Measurements from ENCODE around the gene TNRC6B.

Gene TNRC6B

GRCh38 chr22:40244586-40244985, 66.9 kb downstream of the TNRC6B start:
- DNase-seq = no peak

GRCh38 chr22:40247976-40248375, 70.3 kb downstream of the TNRC6B start:
- no peak for DNase-seq

DNA sequence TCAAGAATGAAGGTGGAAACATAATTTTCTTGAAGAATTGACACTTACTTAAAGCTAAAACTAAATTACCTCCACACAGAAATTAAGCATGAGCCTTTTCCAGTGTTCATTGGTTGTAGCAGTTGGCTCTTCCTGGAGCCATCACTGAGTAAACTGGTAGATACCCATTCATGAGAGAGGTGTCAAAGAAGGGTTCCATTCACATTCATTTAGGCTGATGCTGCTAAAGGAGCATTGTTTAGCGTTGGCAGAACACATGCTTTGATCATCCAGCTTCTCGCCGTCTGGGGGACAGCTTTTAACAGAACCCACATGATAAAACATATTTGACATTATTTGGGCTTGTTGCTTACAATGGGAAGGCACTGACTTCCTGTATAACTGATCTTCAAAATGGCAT, 71.6 kb downstream of the TNRC6B start:
- no peak for DNase-seq

GRCh38 chr22:40250608-40251007, 72.9 kb downstream of the TNRC6B start:
- DNase-seq = no peak

DNA sequence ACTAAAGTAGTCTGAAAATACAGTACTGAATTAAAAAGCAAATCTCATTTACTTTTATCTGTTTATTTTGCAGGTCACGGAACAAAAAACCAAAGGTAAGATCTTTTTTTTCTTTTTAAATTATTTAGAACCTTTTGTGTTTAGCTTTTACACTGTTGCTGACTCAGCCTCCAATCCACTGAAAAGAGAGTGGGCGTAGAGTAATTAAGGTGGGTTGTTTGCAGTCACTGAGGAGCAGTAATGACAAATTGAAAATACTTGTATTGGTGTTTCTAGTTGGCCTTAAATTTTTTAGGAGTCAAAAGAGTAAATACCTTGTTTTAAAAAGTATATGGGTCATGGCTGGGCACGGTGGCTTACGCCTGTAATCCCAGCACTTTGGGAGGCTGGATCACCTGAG, 73.4 kb downstream of the TNRC6B start:
- DNase-seq = no peak

- no peak for DNase-seq
Observed at GRCh38 chr22:40252146-40252545, 74.4 kb downstream of the TNRC6B start.

DNA sequence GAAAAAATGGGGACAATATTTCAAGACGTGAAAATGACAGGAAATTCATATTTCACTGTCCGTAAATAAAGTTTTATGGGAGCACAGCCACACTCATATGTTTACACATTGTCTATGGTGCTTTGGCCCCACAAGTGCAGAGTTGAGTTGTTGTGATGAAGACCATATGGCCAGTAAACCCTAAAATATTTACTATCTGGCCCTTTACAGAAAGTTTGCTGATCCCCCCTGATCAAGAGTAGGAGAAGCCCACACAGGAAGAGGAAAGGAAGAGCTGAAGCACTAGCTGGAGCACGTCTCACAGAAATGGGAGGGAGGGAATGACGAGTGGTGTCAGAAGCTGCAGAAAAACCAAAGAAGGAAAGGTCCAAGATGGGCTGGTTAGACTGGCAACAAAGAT, 78.8 kb downstream of the TNRC6B start:
- no peak for DNase-seq

GRCh38 chr22:40258017-40258416, 80.3 kb downstream of the TNRC6B start:
- no peak for DNase-seq

DNA sequence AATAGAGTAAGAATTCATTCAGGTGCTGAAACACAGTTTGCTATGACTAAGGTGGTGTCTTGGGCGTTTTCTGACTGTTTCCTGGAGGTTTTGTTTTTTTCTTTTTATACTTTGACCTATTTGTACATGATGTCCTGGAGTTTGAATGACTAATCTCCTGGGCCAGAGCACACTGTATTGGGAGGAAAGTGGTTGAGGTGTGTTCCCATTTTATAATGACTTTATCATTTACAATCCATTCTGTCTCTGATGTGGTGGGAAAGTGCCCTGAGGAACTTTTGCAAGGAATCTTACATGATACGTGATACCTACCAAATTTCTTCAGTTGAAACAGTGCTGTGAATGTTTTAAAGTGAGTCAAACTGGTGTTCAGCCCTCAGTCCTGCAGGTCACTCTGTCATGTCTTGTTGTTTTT, 80.8 kb downstream of the TNRC6B start:
- no peak for DNase-seq

DNA sequence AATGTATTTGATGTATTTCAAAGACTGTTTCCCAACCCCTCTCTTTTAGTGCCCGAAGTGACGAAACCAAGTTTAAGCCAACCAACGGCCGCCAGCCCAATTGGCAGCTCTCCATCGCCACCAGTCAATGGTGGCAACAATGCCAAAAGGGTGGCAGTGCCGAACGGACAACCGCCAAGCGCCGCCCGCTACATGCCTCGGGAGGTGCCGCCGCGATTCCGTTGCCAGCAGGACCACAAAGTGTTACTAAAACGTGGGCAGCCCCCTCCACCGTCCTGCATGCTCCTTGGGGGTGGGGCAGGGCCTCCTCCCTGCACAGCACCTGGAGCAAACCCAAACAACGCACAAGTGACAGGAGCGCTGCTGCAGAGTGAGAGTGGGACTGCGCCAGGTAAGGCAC, 84.1 kb downstream of the TNRC6B start:
- no peak for DNase-seq

- no peak for DNase-seq
Observed at GRCh38 chr22:40263191-40263590, 85.5 kb downstream of the TNRC6B start.

DNA sequence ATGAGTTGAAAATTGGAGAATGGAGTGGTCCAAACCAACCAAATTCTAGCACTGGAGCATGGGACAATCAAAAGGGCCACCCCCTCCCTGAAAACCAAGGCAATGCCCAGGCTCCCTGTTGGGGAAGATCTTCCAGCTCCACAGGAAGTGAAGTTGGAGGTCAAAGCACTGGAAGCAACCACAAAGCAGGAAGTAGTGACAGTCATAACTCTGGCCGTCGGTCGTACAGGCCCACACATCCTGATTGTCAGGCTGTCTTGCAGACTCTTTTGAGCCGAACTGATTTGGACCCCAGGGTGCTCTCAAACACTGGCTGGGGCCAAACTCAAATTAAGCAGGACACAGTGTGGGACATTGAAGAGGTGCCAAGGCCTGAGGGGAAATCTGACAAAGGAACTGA, 88.1 kb downstream of the TNRC6B start:
- no peak for DNase-seq

DNA sequence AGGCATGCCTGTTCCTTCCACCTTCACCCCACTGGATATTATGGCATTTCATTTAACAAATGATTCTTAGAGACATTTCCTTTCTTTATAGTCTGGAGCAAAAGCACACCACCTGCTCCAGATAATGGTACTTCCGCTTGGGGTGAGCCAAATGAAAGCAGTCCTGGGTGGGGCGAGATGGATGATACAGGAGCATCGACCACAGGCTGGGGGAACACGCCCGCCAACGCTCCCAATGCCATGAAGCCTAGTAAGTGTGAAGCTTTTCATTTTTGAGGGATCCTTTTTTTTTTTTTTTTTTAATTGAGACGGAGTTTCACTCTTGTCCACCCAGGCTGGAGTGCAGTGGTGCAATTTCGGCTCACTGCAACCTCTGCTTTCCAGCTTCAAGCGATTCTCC, 92.3 kb downstream of the TNRC6B start:
- no peak for DNase-seq

DNA sequence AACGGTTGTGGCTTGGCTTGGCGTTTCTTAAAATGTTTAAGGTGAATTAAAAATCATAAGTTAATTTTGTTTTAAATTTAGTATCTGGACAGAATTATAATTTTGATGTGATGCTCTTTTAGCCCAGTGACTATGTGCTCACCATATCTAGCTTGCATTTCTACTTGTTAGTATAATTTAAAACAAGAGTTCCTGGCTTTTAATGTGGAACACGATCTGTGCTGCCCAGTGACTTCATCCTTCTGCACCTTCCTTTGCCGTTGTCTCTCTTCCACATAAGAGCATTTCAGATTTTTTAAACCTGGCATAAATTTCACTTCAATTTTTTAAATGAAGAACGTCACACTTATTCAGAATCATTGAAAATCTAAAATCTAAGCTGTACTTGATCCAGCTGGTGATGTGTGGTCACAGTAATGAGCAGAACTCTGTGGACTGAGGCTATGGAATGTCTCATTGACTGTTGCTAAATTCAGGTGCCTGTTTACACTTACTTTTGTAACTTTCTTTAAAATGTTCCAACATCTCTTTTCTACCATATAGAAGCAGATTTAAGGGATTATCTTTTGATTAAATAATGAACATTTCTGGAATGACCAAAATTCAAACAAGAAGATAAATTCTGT, 93.1 kb downstream of the TNRC6B start:
- no peak for DNase-seq

DNA sequence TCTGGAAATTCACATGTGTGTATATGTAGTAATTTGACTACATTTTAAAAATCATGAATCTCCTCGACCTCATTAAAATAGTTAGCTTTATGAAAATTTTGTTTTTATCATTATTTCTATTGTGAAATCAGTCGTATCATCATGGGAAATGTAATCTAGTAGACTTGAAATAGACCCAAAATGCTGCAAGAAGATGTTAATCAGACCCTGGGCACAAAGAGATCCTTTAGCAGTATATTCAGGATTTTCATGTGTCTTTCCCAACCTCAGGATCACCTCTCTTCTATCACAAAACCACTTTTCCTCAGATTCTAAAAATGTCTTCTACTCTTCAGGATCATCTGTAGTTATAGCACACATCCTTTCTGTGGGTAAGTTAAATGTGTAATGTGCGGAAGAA, 93.7 kb downstream of the TNRC6B start:
- no peak for DNase-seq

- DNase-seq = no peak
Observed at GRCh38 chr22:40273319-40273718, 95.6 kb downstream of the TNRC6B start.

- DNase-seq = no peak
Observed at GRCh38 chr22:40276996-40277823, 99.5 kb downstream of the TNRC6B start.

GRCh38 chr22:40279017-40279416, 101.3 kb downstream of the TNRC6B start:
- no peak for DNase-seq

DNA sequence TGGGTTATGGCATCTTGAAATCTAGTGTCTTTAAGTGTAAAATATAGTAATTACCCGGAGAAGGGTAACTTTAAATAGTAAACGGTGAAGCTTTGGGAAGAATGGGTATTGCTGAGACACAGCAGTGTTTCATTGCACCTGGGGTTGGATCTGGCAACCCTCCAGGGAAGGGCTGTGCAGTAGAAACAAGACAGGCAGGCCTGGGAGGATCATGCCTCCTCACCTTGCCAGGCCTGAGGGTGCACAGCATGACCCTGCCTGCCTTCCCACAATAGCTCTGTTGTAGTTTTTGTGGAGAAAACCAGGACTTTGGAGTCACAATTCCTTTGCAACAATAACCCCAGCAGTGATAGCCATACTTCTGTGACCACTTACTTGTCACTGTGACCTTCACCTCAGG, 104.0 kb downstream of the TNRC6B start:
- DNase-seq = peak; percentile 39

DNA sequence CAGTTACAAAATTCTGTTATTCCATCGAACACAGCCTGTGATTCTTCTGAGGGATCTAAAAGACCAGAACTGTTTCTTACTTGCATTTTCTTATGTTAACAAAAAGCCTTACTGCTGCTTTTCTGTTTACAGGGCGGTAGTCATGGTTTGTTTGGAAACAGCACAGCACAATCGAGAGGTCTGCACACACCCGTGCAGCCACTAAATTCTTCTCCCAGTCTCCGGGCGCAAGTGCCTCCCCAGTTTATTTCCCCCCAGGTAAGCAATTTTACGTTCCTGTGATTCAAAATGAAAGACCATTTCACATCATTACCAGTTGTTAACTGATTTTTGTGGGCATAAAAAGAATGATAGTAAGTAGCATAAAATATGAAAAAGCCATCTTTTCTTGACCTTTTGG, 107.8 kb downstream of the TNRC6B start:
- DNase-seq = no peak

GRCh38 chr22:40289991-40290459, 112.3 kb downstream of the TNRC6B start:
- DNase-seq = no peak

- DNase-seq = no peak
Observed at GRCh38 chr22:40290516-40290915, 112.8 kb downstream of the TNRC6B start.

DNA sequence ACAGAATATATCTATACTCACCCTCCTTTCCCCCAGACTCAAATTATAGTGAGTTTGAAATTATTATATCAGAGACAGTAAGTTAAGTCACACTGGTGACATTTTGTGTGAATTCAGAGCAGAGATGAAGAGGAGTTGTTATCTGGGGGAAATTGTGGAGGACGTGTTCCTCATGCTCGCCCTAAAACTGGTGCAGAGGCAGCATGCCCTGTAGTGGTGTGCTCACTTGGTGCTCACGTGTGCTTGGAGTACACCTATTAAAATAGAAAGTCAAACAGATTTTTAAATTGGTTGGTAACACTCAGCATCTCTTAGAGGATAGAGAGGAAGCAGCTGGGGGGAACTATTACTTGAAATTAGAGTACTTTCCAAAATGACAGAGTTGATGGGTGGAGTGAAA, 117.0 kb downstream of the TNRC6B start:
- no peak for DNase-seq

- DNase-seq = no peak
Observed at GRCh38 chr22:40300316-40300715, 122.6 kb downstream of the TNRC6B start.

Data from NCI-H2171 treated with DMSO at 0.1 percent for 48 hours (cell line).